Keratinocyte (primary cell): Measurements from ENCODE around the gene SDHAF3. TPM values are rescaled to one million over a fixed set of nuclear protein-coding genes. Genes with fewer than 3 reads are reported as not detected.

Experiments
- DNase-seq: peaks from one replicate; pipeline ENCODE4 v3.0.0-alpha.2; 2011; ENCODE audit warnings: low read depth, missing footprints, low spot score
- FAIRE-seq: peaks from 2 replicates; lab custom pipeline; 2011; peaks lifted over from hg19 to GRCh38; lab: Jason Lieb, UNC
- H2AFZ ChIP-seq: 2 replicates; pipeline ENCODE4 v1.6.0; 2012; ENCODE audit warnings: low read length, control low read depth, inconsistent platforms; ENCODE audit not compliant: control insufficient read depth
- H3K27ac ChIP-seq: 2 replicates; pipeline ENCODE4 v1.5.1; 2011; ENCODE audit warnings: low read length; ENCODE audit not compliant: control insufficient read depth, insufficient read depth
- H3K27me3 ChIP-seq: 3 replicates; pipeline ENCODE4 v1.6.0; 2011; ENCODE audit warnings: low read length; ENCODE audit not compliant: control insufficient read depth, insufficient read depth; ENCODE audit errors: extremely low read depth
- H3K36me3 ChIP-seq, 2 experiments: 2 replicates in 1 of 2; 3 replicates in 1 of 2; pipeline ENCODE4 v1.5.1; 2011; ENCODE audit warnings: low read length in 2 of 2, mild to moderate bottlenecking in 1 of 2; ENCODE audit not compliant: control insufficient read depth in 2 of 2, insufficient read depth in 2 of 2; ENCODE audit errors: extremely low read depth in 1 of 2
- H3K4me1 ChIP-seq: 3 replicates; pipeline ENCODE4 v1.5.1; 2011; ENCODE audit warnings: low read length; ENCODE audit not compliant: control insufficient read depth, insufficient read depth; ENCODE audit errors: extremely low read depth
- H3K4me2 ChIP-seq: 3 replicates; pipeline ENCODE4 v1.6.0; 2011; ENCODE audit warnings: low read depth, low read length; ENCODE audit not compliant: control insufficient read depth, insufficient read depth; ENCODE audit errors: extremely low read depth
- H3K4me3 ChIP-seq, 3 experiments: fragments of 200-600 bp in 1 of 3; sonication (generic) in 1 of 3; 2 replicates in 2 of 3; 3 replicates in 1 of 3; pipeline ENCODE4 v1.5.1; 2011 to 2016; ENCODE audit warnings: low read length in 3 of 3, mild to moderate bottlenecking in 3 of 3, control low read depth in 2 of 3, inconsistent platforms in 1 of 3, low read depth in 1 of 3, mixed read lengths in 1 of 3, mixed run types in 1 of 3, moderate library complexity in 1 of 3; ENCODE audit not compliant: control insufficient read depth in 2 of 3, insufficient read depth in 2 of 3; ENCODE audit errors: extremely low read depth in 1 of 3
- H3K79me2 ChIP-seq: 2 replicates; pipeline ENCODE4 v1.6.0; 2012; ENCODE audit warnings: low read length; ENCODE audit not compliant: control insufficient read depth, insufficient read depth
- H3K9ac ChIP-seq: 3 replicates; pipeline ENCODE4 v1.6.0; 2011; ENCODE audit warnings: low read length; ENCODE audit not compliant: control insufficient read depth, insufficient read depth; ENCODE audit errors: extremely low read depth
- H3K9me1 ChIP-seq: 3 replicates; pipeline ENCODE4 v1.6.0; 2011; ENCODE audit warnings: low read length; ENCODE audit not compliant: control insufficient read depth, insufficient read depth; ENCODE audit errors: extremely low read depth
- H3K9me3 ChIP-seq: 2 replicates; pipeline ENCODE4 v1.5.1; 2012; ENCODE audit warnings: low read depth, low read length; ENCODE audit not compliant: control insufficient read depth
- H4K20me1 ChIP-seq: 3 replicates; pipeline ENCODE4 v1.6.0; 2011; ENCODE audit warnings: low read length; ENCODE audit not compliant: control insufficient read depth, insufficient read depth; ENCODE audit errors: extremely low read depth
- EZH2 ChIP-seq: IDR thresholded peaks from one replicate; pipeline ENCODE4 v1.6.1; 2012; ENCODE audit warnings: inconsistent platforms, mild to moderate bottlenecking, low read length, moderate library complexity
- dilution Hi-C: fragments of 300-500 bp; cut with MboI; formaldehyde crosslinking; loops from one replicate; pipeline ENCODE4 v1.7.0; 2020; ENCODE audit warnings: low sequenced_read_pairs; ENCODE audit not compliant: extremely low pct_ligation_motif_present
- polyA plus RNA-seq, 5 experiments: library from polyadenylated mRNA; depleted of rRNA in 3 of 5; stranded (reverse) in 3 of 5; stranded (forward) in 1 of 5; unstranded in 1 of 5; fragments of >200 nt; gene quantifications; 1 replicate in 1 of 5; 2 replicates in 3 of 5; 3 replicates in 1 of 5; pipeline versions ENCODE4 v1.2.1 to v1.2.3, GENCODE V29; 2011 to 2012; ENCODE audit warnings: missing spikeins in 2 of 5, low read depth in 1 of 5, low replicate concordance in 1 of 5
- TF ChIP-seq, protein P1 (sequence below), 3 experiments: IDR thresholded peaks in 1 of 3; conservative IDR thresholded peaks in 1 of 3; optimal IDR thresholded peaks in 1 of 3; 2 replicates in 2 of 3; 3 replicates in 1 of 3; pipeline versions ENCODE3 to v1.5.1; 2011; ENCODE audit warnings: low read length in 3 of 3, mild to moderate bottlenecking in 3 of 3, moderate library complexity in 2 of 3, control low read depth in 1 of 3, inconsistent platforms in 1 of 3; ENCODE audit not compliant: insufficient read depth in 2 of 3; ENCODE audit errors: extremely low read depth in 1 of 3

The SDHAF3 gene
- polyA plus RNA-seq, 1 donor (not counting 4 experiments of a cell fraction or from before 2014, with no cell fraction given), result 32.8 TPM

DNA sequence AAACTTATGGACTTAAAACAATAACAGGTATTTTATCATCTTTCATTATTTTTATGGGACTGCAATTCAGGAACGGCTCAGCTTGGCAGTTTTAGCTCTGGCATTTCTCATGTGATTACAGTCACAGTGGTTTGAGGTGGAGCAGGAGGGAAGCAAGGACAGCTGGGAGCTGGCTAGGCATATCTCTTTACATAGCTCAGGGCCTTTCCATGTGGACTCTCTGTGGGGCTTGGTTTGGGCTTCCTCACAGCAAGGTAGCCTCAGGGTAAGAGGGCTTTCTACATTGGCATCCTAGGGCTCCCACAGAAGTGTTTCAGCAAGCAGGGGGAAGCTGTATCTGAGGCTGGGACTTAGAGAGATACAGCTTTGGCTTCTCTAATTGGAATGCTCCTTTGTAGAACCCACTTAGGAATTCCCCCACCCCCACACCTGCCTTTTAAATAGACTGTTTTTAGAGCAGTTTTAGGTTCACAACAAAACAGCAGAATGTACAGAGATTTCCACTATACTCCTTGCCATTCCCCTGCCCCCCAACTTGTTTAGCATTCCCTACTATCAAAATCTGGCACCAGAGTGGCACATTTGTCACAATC, 26.6 kb upstream of the SDHAF3 start:
- Histone ChIP-seq H2AFZ (no peak overlapping the region), H3K79me2 (no peaks in the 10 kb centered on the region), H3K9ac (no peak overlapping the region), H3K27ac (no peak overlapping the region), H3K4me3 (no peak overlapping the region), H3K27me3 (no peaks in the 10 kb centered on the region), H3K4me1 (no peaks in the 10 kb centered on the region), H3K9me3 (no peaks in the 10 kb centered on the region), H3K36me3 (no peaks in the 10 kb centered on the region), H3K9me1 (no peaks in the 10 kb centered on the region), H3K4me2 (no peak overlapping the region), H4K20me1 (no peaks in the 10 kb centered on the region)
- DNase-seq (no peak), FAIRE-seq (no peak)
- TF ChIP-seq, protein P1, sequence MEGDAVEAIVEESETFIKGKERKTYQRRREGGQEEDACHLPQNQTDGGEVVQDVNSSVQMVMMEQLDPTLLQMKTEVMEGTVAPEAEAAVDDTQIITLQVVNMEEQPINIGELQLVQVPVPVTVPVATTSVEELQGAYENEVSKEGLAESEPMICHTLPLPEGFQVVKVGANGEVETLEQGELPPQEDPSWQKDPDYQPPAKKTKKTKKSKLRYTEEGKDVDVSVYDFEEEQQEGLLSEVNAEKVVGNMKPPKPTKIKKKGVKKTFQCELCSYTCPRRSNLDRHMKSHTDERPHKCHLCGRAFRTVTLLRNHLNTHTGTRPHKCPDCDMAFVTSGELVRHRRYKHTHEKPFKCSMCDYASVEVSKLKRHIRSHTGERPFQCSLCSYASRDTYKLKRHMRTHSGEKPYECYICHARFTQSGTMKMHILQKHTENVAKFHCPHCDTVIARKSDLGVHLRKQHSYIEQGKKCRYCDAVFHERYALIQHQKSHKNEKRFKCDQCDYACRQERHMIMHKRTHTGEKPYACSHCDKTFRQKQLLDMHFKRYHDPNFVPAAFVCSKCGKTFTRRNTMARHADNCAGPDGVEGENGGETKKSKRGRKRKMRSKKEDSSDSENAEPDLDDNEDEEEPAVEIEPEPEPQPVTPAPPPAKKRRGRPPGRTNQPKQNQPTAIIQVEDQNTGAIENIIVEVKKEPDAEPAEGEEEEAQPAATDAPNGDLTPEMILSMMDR (optimal IDR thresholded peaks at IDR 0.05 in 1 of 3, IDR thresholded peaks at IDR 0.05 in 1 of 3, conservative IDR thresholded peaks at IDR 0.05 in 1 of 3; ENCODE audit: extremely low read depth in 1 of 3, insufficient read depth in 2 of 3, low read length in 3 of 3), result no peak
- TF ChIP-seq EZH2, result no peak
- dilution Hi-C loops, result loop anchor here (25.0 kb wide), 1 partner anchor 771 kb away; the partner anchor contains the start of gene ASNS

DNA sequence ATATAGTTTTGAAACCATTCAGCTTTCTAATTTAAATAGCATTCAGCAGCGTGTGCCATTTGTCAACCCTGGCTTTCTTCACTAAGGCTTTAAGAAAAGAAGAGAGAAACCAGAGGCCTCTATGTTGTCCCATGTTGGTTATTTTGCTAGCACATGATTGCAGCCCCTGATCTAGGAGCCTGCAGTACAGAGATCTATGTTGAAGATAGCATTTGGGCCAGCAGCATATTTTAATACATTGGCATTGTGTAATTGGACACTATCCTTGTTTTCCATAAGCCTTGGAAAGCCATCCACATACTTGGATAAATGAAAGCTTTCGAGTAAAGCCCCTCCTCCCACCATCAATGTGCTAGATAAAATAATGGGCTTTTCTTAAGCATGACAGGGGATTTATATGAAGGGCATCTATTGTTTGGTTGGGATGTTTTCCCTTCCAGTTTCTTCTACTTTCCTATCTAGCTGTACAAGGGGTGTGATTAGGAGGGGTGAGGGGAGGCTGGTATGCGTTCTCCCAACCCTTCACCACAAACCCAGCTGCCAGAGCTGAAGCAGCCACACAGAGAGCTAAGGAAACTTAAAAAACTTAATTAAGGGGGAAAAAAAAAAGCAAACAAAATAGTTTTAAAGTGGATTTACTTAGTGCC, 23.1 kb upstream of the SDHAF3 start:
- dilution Hi-C loops, result loop anchor here (25.0 kb wide), 1 partner anchor 768 kb away; the partner anchor contains the start of gene ASNS
- H3K9ac ChIP-seq, result no peak overlapping the region
- H2AFZ ChIP-seq, result no peak overlapping the region
- TF ChIP-seq, protein P1 (optimal IDR thresholded peaks at IDR 0.05 in 1 of 3, IDR thresholded peaks at IDR 0.05 in 1 of 3, conservative IDR thresholded peaks at IDR 0.05 in 1 of 3; ENCODE audit: extremely low read depth in 1 of 3, insufficient read depth in 2 of 3, low read length in 3 of 3), result no peak
- TF ChIP-seq EZH2, result no peak
- H3K27ac ChIP-seq, result no peak overlapping the region
- no peaks in the 10 kb centered on the region for H3K4me1 ChIP-seq
- H3K9me3 ChIP-seq, result no peaks in the 10 kb centered on the region
- H3K9me1 ChIP-seq, result no peaks in the 10 kb centered on the region
- no peaks in the 10 kb centered on the region for H4K20me1 ChIP-seq
- H3K27me3 ChIP-seq, result no peaks in the 10 kb centered on the region
- DNase-seq (no peak), FAIRE-seq (no peak)
- no peak overlapping the region for H3K4me2 ChIP-seq
- H3K79me2 ChIP-seq, result no peaks in the 10 kb centered on the region
- no peaks in the 10 kb centered on the region for H3K36me3 ChIP-seq
- no peak overlapping the region for H3K4me3 ChIP-seq
